Measurements from ENCODE around the gene B4GALNT1. TPM values are rescaled to one million over a fixed set of nuclear protein-coding genes. Genes with fewer than 3 reads are reported as not detected.

Gene B4GALNT1
- total RNA-seq, 4 donors from 2014 or later: 0.36 to 3.0 (median 1.0) TPM

- ATAC-seq (ENCODE audit: low FRiP score) (peak; percentile 67), DNase-seq (ENCODE audit: low spot score) (no peak)
- TF ChIP-seq CTCF (IDR thresholded peaks at IDR 0.05): no peak
Observed at GRCh38 chr12:57603815-57604453, 29.1 kb downstream of the B4GALNT1 start.

GRCh38 chr12:57603324-57603723 is 29.7 kb downstream of the B4GALNT1 start:
- no peak for DNase-seq (ENCODE audit: low spot score)
- no peak for TF ChIP-seq CTCF (IDR thresholded peaks at IDR 0.05)

GRCh38 chr12:57602544-57602943 is 30.5 kb downstream of the B4GALNT1 start:
- no peak for DNase-seq (ENCODE audit: low spot score)
- no peak for ATAC-seq (ENCODE audit: low FRiP score)
- TF ChIP-seq CTCF (IDR thresholded peaks at IDR 0.05): no peak

More at GRCh38 chr12:57603324-57603723, 29.7 kb downstream of the B4GALNT1 start:
- no peak for ATAC-seq (ENCODE audit: low FRiP score)

- ATAC-seq (ENCODE audit: low FRiP score): no peak
- no peak for DNase-seq (ENCODE audit: low spot score)
- TF ChIP-seq CTCF (IDR thresholded peaks at IDR 0.05): no peak
Observed at GRCh38 chr12:57600395-57600794, 32.6 kb downstream of the B4GALNT1 start.

GRCh38 chr12:57593187-57593586 is 39.8 kb downstream of the B4GALNT1 start:
- no peak for DNase-seq (ENCODE audit: low spot score)
- no peak for TF ChIP-seq CTCF (IDR thresholded peaks at IDR 0.05)

GRCh38 chr12:57592551-57593165 is 40.3 kb downstream of the B4GALNT1 start:
- no peak for ATAC-seq (ENCODE audit: low FRiP score)
- TF ChIP-seq CTCF (IDR thresholded peaks at IDR 0.05): no peak
- DNase-seq (ENCODE audit: low spot score): no peak

More at GRCh38 chr12:57593187-57593586, 39.8 kb downstream of the B4GALNT1 start:
- ATAC-seq (ENCODE audit: low FRiP score): no peak

- TF ChIP-seq CTCF (IDR thresholded peaks at IDR 0.05): no peak
- ATAC-seq (ENCODE audit: low FRiP score) (no peak), DNase-seq (ENCODE audit: low spot score) (no peak)
Observed at GRCh38 chr12:57591782-57592325, 41.1 kb downstream of the B4GALNT1 start.
